ENCODE measurements around the gene TRIM72.

The TRIM72 gene

GRCh38 chr16:31215287-31216162 lies 1.6 kb downstream of the TRIM72 start:
- Histone ChIP-seq H3K4me3 (ENCODE audit: low read depth in 1 of 5, low read length in 5 of 5) (peak overlapping the region; percentile 19 to 66 (median 58)), H3K27me3 (ENCODE audit: control insufficient read depth in 5 of 5, insufficient read depth in 4 of 5, low read length in 5 of 5) (peaks cover 22 to 48% (median 43%) of the 10 kb centered on the region in 5 donors), H3K4me1 (ENCODE audit: control insufficient read depth in 5 of 5, insufficient read depth in 5 of 5, low read length in 5 of 5) (peaks cover 0 to 27% (median 26%) of the 10 kb centered on the region in 5 donors), H3K9me3 (ENCODE audit: control insufficient read depth in 5 of 5, low read length in 5 of 5) (no peaks in the 10 kb centered on the region), H3K9ac (ENCODE audit: low read length in 5 of 5) (peak overlapping the region in 2 of 5 donors; percentile 42 to 53), H3K27ac (ENCODE audit: low read depth, low read length) (no peak overlapping the region), H3K36me3 (ENCODE audit: control insufficient read depth in 5 of 5, insufficient read depth in 5 of 5, low read length in 5 of 5) (no peaks in the 10 kb centered on the region)

- no peaks in the 10 kb centered on the region for H3K36me3 ChIP-seq (ENCODE audit: control insufficient read depth in 5 of 5, insufficient read depth in 5 of 5, low read length in 5 of 5)
- H3K27ac ChIP-seq (ENCODE audit: low read depth, low read length): no peak within 1 kb of the TSS
- peak within 1 kb of the TSS in 4 of 5 donors; percentile 48 to 66 (median 58) for H3K4me3 ChIP-seq (ENCODE audit: low read depth in 1 of 5, low read length in 5 of 5)
- H3K9me3 ChIP-seq (ENCODE audit: control insufficient read depth in 5 of 5, low read length in 5 of 5): no peaks in the 10 kb centered on the region
- peaks cover 27 to 53% (median 50%) of the 10 kb centered on the region in 5 donors for H3K27me3 ChIP-seq (ENCODE audit: control insufficient read depth in 5 of 5, insufficient read depth in 4 of 5, low read length in 5 of 5)
- peak within 1 kb of the TSS in 1 of 5 donors; percentile 52 for H3K9ac ChIP-seq (ENCODE audit: low read length in 5 of 5)
- H3K4me1 ChIP-seq (ENCODE audit: control insufficient read depth in 5 of 5, insufficient read depth in 5 of 5, low read length in 5 of 5): peaks cover 0 to 27% (median 26%) of the 10 kb centered on the region in 5 donors
Observed at GRCh38 chr16:31216422-31217135, 2.7 kb downstream of the TRIM72 start, which contains the start of gene PYDC1. Gene PYDC1 (minus strand): TSS chr16:31217135. CDS start chr16:31217028, 107 bp downstream.

DNA sequence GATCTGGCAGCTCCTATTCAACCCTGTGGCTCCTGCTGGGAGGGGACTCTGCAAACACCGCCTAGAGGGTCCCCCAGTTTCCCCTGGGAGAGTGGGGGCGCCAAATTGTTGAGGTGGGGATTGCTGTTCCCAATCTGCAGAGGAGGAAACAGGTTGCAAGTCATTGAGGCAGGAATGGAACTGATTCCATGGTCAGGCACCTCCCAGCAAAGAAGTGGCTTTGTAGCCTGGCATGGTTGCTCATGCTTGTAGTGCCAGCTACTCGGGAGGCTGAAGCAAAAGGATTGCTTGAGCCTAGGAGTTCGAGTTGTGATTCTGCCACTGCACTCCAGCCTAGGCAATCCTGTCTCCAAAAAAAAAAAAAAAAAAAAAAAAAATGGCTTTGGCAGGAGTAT lies 3.2 kb downstream of the TRIM72 start:
- H3K27me3 ChIP-seq (ENCODE audit: control insufficient read depth in 5 of 5, insufficient read depth in 4 of 5, low read length in 5 of 5): peaks cover 27 to 57% (median 50%) of the 10 kb centered on the region in 5 donors
- no peaks in the 10 kb centered on the region for H3K36me3 ChIP-seq (ENCODE audit: control insufficient read depth in 5 of 5, insufficient read depth in 5 of 5, low read length in 5 of 5)
- H3K9ac ChIP-seq (ENCODE audit: low read length in 5 of 5): no peak overlapping the region
- peaks cover 0 to 27% (median 26%) of the 10 kb centered on the region in 5 donors for H3K4me1 ChIP-seq (ENCODE audit: control insufficient read depth in 5 of 5, insufficient read depth in 5 of 5, low read length in 5 of 5)
- H3K27ac ChIP-seq (ENCODE audit: low read depth, low read length): no peak overlapping the region
- peak overlapping the region in 3 of 5 donors; percentile 13 to 56 (median 41) for H3K4me3 ChIP-seq (ENCODE audit: low read depth in 1 of 5, low read length in 5 of 5)
- H3K9me3 ChIP-seq (ENCODE audit: control insufficient read depth in 5 of 5, low read length in 5 of 5): no peaks in the 10 kb centered on the region

GRCh38 chr16:31219154-31219741 lies 5.3 kb downstream of the TRIM72 start:
- Histone ChIP-seq H3K4me3 (ENCODE audit: low read depth in 1 of 5, low read length in 5 of 5) (no peak overlapping the region), H3K4me1 (ENCODE audit: control insufficient read depth in 5 of 5, insufficient read depth in 5 of 5, low read length in 5 of 5) (peaks cover 0 to 27% (median 26%) of the 10 kb centered on the region in 5 donors), H3K27me3 (ENCODE audit: control insufficient read depth in 5 of 5, insufficient read depth in 4 of 5, low read length in 5 of 5) (peaks cover 27 to 51% (median 50%) of the 10 kb centered on the region in 5 donors), H3K9me3 (ENCODE audit: control insufficient read depth in 5 of 5, low read length in 5 of 5) (no peaks in the 10 kb centered on the region), H3K9ac (ENCODE audit: low read length in 5 of 5) (no peak overlapping the region), H3K36me3 (ENCODE audit: control insufficient read depth in 5 of 5, insufficient read depth in 5 of 5, low read length in 5 of 5) (no peaks in the 10 kb centered on the region), H3K27ac (ENCODE audit: low read depth, low read length) (no peak overlapping the region)

GRCh38 chr16:31221357-31222160 lies 7.6 kb downstream of the TRIM72 start:
- Histone ChIP-seq H3K36me3 (ENCODE audit: control insufficient read depth in 5 of 5, insufficient read depth in 5 of 5, low read length in 5 of 5) (no peaks in the 10 kb centered on the region), H3K9me3 (ENCODE audit: control insufficient read depth in 5 of 5, low read length in 5 of 5) (no peaks in the 10 kb centered on the region), H3K9ac (ENCODE audit: low read length in 5 of 5) (no peak overlapping the region), H3K4me3 (ENCODE audit: low read depth in 1 of 5, low read length in 5 of 5) (no peak overlapping the region), H3K4me1 (ENCODE audit: control insufficient read depth in 5 of 5, insufficient read depth in 5 of 5, low read length in 5 of 5) (peaks cover 0 to 6% (median 6%) of the 10 kb centered on the region in 5 donors), H3K27ac (ENCODE audit: low read depth, low read length) (no peak overlapping the region), H3K27me3 (ENCODE audit: control insufficient read depth in 5 of 5, insufficient read depth in 4 of 5, low read length in 5 of 5) (peaks cover 24 to 35% (median 30%) of the 10 kb centered on the region in 5 donors)

DNA sequence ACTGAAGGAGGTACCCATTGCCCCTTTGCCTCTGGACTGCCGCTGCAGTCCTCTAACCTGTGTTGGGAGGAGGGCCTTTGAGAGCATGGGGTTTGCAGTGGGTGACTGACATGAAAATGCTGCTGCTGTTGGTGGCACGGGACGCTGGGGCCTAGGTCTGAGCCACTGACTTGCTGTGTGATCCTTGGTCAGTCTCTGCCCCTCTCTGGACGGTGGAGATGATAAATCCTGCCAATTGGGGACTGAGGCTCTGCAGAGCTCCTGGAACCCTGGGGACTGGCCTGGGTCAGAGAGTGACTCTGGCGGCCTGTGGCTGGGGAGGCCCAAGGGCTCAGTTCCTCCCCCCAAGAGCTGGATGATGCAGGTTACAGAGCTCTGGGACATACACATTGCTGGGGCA lies 9.1 kb downstream of the TRIM72 start:
- Histone ChIP-seq H3K4me3 (ENCODE audit: low read depth in 1 of 5, low read length in 5 of 5) (no peak overlapping the region), H3K9me3 (ENCODE audit: control insufficient read depth in 5 of 5, low read length in 5 of 5) (no peaks in the 10 kb centered on the region), H3K9ac (ENCODE audit: low read length in 5 of 5) (no peak overlapping the region), H3K4me1 (ENCODE audit: control insufficient read depth in 5 of 5, insufficient read depth in 5 of 5, low read length in 5 of 5) (no peaks in the 10 kb centered on the region), H3K36me3 (ENCODE audit: control insufficient read depth in 5 of 5, insufficient read depth in 5 of 5, low read length in 5 of 5) (no peaks in the 10 kb centered on the region), H3K27ac (ENCODE audit: low read depth, low read length) (no peak overlapping the region), H3K27me3 (ENCODE audit: control insufficient read depth in 5 of 5, insufficient read depth in 4 of 5, low read length in 5 of 5) (peaks cover 13 to 25% (median 15%) of the 10 kb centered on the region in 5 donors)

DNA sequence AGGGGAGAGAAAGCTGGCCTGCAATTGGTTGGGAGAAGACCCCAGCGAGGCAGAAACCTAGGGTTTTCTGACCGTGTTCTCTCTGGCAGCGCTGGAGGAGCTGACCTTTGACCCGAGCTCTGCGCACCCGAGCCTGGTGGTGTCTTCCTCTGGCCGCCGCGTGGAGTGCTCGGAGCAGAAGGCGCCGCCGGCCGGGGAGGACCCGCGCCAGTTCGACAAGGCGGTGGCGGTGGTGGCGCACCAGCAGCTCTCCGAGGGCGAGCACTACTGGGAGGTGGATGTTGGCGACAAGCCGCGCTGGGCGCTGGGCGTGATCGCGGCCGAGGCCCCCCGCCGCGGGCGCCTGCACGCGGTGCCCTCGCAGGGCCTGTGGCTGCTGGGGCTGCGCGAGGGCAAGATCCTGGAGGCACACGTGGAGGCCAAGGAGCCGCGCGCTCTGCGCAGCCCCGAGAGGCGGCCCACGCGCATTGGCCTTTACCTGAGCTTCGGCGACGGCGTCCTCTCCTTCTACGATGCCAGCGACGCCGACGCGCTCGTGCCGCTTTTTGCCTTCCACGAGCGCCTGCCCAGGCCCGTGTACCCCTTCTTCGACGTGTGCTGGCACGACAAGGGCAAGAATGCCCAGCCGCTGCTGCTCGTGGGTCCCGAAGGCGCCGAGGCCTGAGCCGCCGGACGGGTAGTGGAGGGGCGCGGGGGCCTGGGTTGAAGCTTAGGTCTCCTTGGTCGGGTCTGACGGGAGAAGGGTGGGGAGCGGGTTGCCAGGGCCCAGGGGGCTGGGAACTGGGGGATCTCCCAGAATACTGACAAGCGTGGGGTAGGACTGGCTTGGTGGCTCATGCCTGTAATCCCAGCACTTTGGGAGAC lies 10.4 kb downstream of the TRIM72 start:
- no peak overlapping the region for H3K9ac ChIP-seq (ENCODE audit: low read length in 5 of 5)
- no peaks in the 10 kb centered on the region for H3K36me3 ChIP-seq (ENCODE audit: control insufficient read depth in 5 of 5, insufficient read depth in 5 of 5, low read length in 5 of 5)
- no peak overlapping the region for H3K4me3 ChIP-seq (ENCODE audit: low read depth in 1 of 5, low read length in 5 of 5)
- H3K27me3 ChIP-seq (ENCODE audit: control insufficient read depth in 5 of 5, insufficient read depth in 4 of 5, low read length in 5 of 5): peaks cover 1 to 16% (median 7%) of the 10 kb centered on the region in 5 donors
- H3K27ac ChIP-seq (ENCODE audit: low read depth, low read length): no peak overlapping the region
- H3K9me3 ChIP-seq (ENCODE audit: control insufficient read depth in 5 of 5, low read length in 5 of 5): no peaks in the 10 kb centered on the region
- peaks cover 0 to 6% (median 0%) of the 10 kb centered on the region in 5 donors for H3K4me1 ChIP-seq (ENCODE audit: control insufficient read depth in 5 of 5, insufficient read depth in 5 of 5, low read length in 5 of 5)

DNA sequence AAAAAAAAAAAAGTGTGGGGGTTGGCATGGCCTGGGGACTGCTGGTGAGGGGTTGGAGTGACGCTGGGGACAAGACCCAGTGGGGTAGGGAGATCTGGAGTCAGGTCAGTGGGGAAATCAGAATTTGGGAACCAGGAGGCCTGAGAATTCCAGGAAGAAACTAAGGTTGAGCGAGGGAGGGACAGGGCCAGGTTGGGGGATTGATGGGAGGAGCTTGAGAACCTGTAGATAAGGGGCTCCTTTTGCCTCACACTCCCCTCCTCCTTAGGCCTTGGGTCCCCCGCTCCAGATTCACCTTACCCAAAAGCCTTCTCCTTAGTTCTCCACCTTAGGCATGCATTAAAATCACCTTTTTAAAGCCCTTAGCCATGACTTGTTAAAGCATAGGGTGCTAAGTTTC lies 11.3 kb downstream of the TRIM72 start:
- H3K36me3 ChIP-seq (ENCODE audit: control insufficient read depth in 5 of 5, insufficient read depth in 5 of 5, low read length in 5 of 5): no peaks in the 10 kb centered on the region

More for the DNA sequence above, 11.3 kb downstream of the TRIM72 start:
- H3K27ac ChIP-seq (ENCODE audit: low read depth, low read length): no peak overlapping the region
- no peak overlapping the region for H3K9ac ChIP-seq (ENCODE audit: low read length in 5 of 5)
- no peak overlapping the region for H3K4me3 ChIP-seq (ENCODE audit: low read depth in 1 of 5, low read length in 5 of 5)
- H3K9me3 ChIP-seq (ENCODE audit: control insufficient read depth in 5 of 5, low read length in 5 of 5): no peaks in the 10 kb centered on the region
- H3K4me1 ChIP-seq (ENCODE audit: control insufficient read depth in 5 of 5, insufficient read depth in 5 of 5, low read length in 5 of 5): peaks cover 0 to 9% (median 0%) of the 10 kb centered on the region in 5 donors
- H3K27me3 ChIP-seq (ENCODE audit: control insufficient read depth in 5 of 5, insufficient read depth in 4 of 5, low read length in 5 of 5): peaks cover 0 to 14% (median 5%) of the 10 kb centered on the region in 5 donors
